Measurements from ENCODE around the gene MFSD8.
"Not testable (repeated sequence)": the region's sequence is repeated elsewhere in the genome, so short reads cannot be mapped to it uniquely, and the experiment has no call there.

MFSD8 gene

DNA sequence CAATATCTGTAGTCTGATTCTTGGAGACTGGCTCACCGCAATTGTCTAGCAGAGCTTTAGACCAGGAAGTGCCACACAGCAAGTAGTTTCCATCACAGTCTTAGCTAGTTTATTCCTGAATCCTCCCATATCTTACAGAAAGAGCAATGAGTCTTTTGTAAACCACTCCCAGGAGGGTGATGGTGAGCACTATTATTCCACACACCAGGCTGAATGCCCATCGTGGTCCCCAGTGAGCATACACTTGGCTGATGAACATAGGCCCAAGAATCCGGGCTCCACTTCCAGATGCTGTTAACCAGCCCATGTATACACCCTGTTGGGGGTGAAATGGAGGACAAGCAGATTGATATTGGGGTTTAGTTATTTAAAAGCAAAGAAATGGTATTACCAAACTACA lies 44.5 kb downstream of the MFSD8 start:
- Histone ChIP-seq H3K36me3 (ENCODE audit: control insufficient read depth, insufficient read depth, low read length) (peaks cover 4% of the 10 kb centered on the region), H3K4me1 (ENCODE audit: control insufficient read depth, insufficient read depth, low read length) (no peaks in the 10 kb centered on the region), H3K27me3 (ENCODE audit: control insufficient read depth, insufficient read depth, low read length) (no peaks in the 10 kb centered on the region), H3K4me3 (ENCODE audit: low read length) (no peak overlapping the region), H3K9ac (ENCODE audit: low read length) (no peak overlapping the region), H3K27ac (ENCODE audit: low read depth, low read length) (no peak overlapping the region)

DNA sequence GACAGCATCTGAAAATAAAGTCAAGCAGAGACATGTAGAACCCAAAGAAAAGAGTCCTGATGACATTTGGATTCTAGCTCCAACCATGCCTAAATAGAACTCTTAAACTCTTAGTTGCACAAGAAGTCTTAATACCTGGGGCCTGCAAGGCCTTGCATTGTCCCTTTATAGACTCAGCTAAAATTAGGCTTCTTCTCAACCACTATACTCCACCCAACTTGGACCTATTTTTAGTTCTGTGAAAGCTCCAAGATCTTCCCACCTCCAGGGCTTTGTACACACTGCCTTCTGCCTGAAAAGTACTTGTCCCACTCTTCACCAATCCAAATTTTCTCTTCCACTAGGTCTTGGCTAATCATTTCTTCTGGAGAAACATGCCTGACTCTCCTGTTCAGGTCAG lies 47.8 kb downstream of the MFSD8 start:
- Histone ChIP-seq H3K36me3 (ENCODE audit: control insufficient read depth, insufficient read depth, low read length) (peaks cover 4% of the 10 kb centered on the region), H3K27me3 (ENCODE audit: control insufficient read depth, insufficient read depth, low read length) (no peaks in the 10 kb centered on the region), H3K9ac (ENCODE audit: low read length) (no peak overlapping the region)

DNA sequence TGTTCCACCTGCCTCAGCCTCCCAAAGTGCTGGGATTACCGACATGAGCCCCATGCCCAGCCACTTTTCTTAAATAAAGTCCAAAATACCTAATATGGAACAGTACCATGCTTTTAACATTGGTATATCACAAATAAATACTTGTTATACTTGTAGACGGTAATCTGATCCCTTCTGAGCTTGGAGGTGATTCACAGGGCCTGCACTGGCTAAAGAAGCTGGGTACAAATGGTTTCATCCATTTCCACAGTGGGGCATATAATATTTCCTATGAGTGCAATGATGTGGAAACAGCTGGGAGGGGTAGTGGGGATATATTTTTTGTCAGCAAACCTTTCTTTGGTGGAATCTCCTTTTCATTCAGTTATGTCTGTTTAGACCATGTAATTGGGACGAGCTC lies 48.5 kb downstream of the MFSD8 start:
- Histone ChIP-seq H3K4me3 (ENCODE audit: low read length) (no peak overlapping the region), H3K4me1 (ENCODE audit: control insufficient read depth, insufficient read depth, low read length) (no peaks in the 10 kb centered on the region), H3K9ac (ENCODE audit: low read length) (no peak overlapping the region), H3K27me3 (ENCODE audit: control insufficient read depth, insufficient read depth, low read length) (no peaks in the 10 kb centered on the region), H3K36me3 (ENCODE audit: control insufficient read depth, insufficient read depth, low read length) (peaks cover 4% of the 10 kb centered on the region), H3K27ac (ENCODE audit: low read depth, low read length) (no peak overlapping the region)

More for the DNA sequence above, 47.8 kb downstream of the MFSD8 start:
- Histone ChIP-seq H3K27ac (ENCODE audit: low read depth, low read length) (no peak overlapping the region), H3K4me3 (ENCODE audit: low read length) (no peak overlapping the region), H3K4me1 (ENCODE audit: control insufficient read depth, insufficient read depth, low read length) (no peaks in the 10 kb centered on the region)

DNA sequence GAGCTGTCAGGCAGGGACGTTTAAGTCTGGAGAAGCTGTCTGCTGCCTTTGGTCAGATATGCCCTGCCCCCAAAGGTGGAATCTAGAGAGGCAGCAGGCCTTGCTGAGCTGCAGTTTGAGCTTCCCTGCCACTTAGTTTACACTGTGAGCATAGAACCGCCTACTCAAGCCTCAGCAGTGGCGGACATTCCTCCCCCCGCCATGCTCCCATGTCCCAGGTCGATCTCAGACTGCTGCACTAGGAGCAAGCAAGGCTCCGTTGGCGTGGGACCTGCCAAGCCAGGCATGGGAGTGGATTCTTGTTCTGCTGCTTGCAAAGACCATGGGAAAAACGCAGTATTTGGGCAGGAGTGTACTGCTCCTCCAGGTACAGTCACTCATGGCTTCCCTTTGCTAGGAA lies 59.9 kb downstream of the MFSD8 start:
- no peak overlapping the region for H3K4me3 ChIP-seq (ENCODE audit: low read length)
- no peaks in the 10 kb centered on the region for H3K36me3 ChIP-seq (ENCODE audit: control insufficient read depth, insufficient read depth, low read length)
- H3K27ac ChIP-seq (ENCODE audit: low read depth, low read length): no peak overlapping the region
- no peaks in the 10 kb centered on the region for H3K27me3 ChIP-seq (ENCODE audit: control insufficient read depth, insufficient read depth, low read length)
- no peak overlapping the region for H3K9ac ChIP-seq (ENCODE audit: low read length)
- no peaks in the 10 kb centered on the region for H3K4me1 ChIP-seq (ENCODE audit: control insufficient read depth, insufficient read depth, low read length)

DNA sequence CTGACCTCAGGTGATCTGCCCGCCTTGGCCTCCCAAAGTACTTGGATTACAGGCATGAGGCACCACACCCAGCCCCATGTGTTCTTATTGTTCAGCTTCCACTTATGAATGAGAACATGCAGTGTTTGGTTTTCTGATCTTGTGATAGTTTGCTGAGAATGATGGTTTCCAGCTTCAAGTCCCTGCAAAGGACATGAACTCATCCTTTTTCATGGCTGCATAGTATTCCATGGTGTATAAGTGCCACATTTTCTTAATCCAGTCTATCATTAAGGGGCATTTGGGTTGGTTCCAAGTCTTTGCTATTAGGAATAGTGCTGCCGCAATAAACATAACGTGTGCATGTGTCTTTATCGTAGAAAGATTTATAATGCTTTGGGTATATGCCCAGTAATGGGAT lies 65.3 kb downstream of the MFSD8 start:
- H3K9ac ChIP-seq (ENCODE audit: low read length); H3K36me3 ChIP-seq (ENCODE audit: control insufficient read depth, insufficient read depth, low read length); H3K27me3 ChIP-seq (ENCODE audit: control insufficient read depth, insufficient read depth, low read length); H3K4me3 ChIP-seq (ENCODE audit: low read length); H3K4me1 ChIP-seq (ENCODE audit: control insufficient read depth, insufficient read depth, low read length); H3K27ac ChIP-seq (ENCODE audit: low read depth, low read length): not testable (repeated sequence)

DNA sequence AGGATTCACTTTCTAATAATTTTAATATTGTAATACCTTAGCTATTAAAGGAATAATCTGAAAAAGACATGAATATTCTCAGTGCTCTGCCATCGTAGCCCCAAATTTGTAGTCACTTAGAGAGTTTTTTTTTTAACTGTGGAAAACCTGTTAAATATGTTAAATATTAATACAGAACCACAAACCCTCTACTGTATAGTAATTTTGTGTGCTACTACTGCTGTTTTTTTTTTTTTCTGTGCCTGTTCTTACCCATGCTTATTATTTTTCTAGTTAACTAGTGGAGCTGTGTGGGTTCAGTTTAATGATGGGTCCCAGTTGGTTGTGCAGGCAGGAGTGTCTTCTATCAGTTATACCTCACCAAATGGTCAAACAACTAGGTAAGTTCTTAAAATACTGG lies 68.4 kb downstream of the MFSD8 start:
- H3K27ac ChIP-seq (ENCODE audit: low read depth, low read length): no peak overlapping the region
- no peak overlapping the region for H3K4me3 ChIP-seq (ENCODE audit: low read length)
- no peak overlapping the region for H3K9ac ChIP-seq (ENCODE audit: low read length)
- no peaks in the 10 kb centered on the region for H3K36me3 ChIP-seq (ENCODE audit: control insufficient read depth, insufficient read depth, low read length)
- no peaks in the 10 kb centered on the region for H3K4me1 ChIP-seq (ENCODE audit: control insufficient read depth, insufficient read depth, low read length)
- H3K27me3 ChIP-seq (ENCODE audit: control insufficient read depth, insufficient read depth, low read length): no peaks in the 10 kb centered on the region

DNA sequence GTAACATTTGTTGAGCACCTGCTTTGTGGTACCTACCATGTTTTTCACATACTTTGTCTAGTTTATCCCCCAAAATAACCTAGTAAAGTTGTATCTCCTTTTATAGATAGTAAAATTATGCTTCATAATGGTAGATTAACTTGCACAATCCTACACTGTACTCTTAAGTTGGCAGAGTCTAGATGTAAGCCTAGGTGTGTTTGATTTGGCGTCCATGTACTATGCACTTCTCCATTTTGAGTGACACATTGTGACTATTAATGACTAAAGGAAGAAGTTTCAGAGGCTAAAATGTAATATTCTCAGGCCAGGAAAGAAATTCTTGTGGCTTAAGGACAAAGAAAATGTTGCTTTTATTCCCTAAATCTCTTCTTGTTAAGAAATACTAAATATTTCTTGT lies 68.9 kb downstream of the MFSD8 start:
- no peak overlapping the region for H3K9ac ChIP-seq (ENCODE audit: low read length)
- H3K4me1 ChIP-seq (ENCODE audit: control insufficient read depth, insufficient read depth, low read length): no peaks in the 10 kb centered on the region
- no peaks in the 10 kb centered on the region for H3K36me3 ChIP-seq (ENCODE audit: control insufficient read depth, insufficient read depth, low read length)
- no peak overlapping the region for H3K4me3 ChIP-seq (ENCODE audit: low read length)
- H3K27me3 ChIP-seq (ENCODE audit: control insufficient read depth, insufficient read depth, low read length): no peaks in the 10 kb centered on the region
- H3K27ac ChIP-seq (ENCODE audit: low read depth, low read length): no peak overlapping the region

DNA sequence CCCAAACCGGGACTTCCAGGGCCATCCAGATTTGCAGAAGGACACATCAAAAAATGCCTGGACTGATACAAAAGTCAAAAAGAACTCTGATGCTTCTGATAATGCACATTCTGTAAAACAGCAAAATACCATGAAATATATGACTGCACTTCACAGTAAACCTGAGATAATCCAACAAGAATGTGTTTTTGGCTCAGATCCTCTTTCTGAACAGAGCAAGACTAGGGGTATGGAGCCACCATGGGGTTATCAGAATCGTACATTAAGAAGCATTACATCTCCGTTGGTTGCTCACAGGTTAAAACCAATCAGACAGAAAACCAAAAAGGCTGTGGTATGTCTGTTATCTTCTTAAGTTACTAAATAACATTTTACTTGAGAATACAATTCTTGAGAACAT lies 75.1 kb downstream of the MFSD8 start:
- Histone ChIP-seq H3K36me3 (ENCODE audit: control insufficient read depth, insufficient read depth, low read length) (no peaks in the 10 kb centered on the region), H3K9ac (ENCODE audit: low read length) (no peak overlapping the region)

DNA sequence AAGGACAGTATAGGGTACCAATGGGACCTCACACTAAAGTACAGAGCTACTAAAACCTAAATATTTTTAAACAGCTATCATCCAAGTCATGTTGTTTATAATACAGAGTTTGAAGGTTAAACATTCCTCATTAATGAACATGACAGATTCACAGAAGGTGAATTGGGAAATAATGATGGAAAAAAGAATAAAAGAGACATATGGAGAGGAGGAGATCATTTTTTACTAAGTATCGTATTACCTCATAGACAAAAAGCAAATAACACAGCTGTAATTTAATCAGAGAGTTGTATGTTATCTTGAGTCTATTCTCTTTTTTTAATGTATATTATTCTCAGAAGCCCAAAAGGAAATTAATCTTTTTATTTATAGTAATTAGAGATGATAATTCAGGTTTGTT lies 76.4 kb downstream of the MFSD8 start:
- H3K9ac ChIP-seq (ENCODE audit: low read length): no peak overlapping the region
- no peaks in the 10 kb centered on the region for H3K36me3 ChIP-seq (ENCODE audit: control insufficient read depth, insufficient read depth, low read length)
- H3K27ac ChIP-seq (ENCODE audit: low read depth, low read length): no peak overlapping the region
- no peaks in the 10 kb centered on the region for H3K4me1 ChIP-seq (ENCODE audit: control insufficient read depth, insufficient read depth, low read length)
- no peak overlapping the region for H3K4me3 ChIP-seq (ENCODE audit: low read length)
- H3K27me3 ChIP-seq (ENCODE audit: control insufficient read depth, insufficient read depth, low read length): no peaks in the 10 kb centered on the region

More for the DNA sequence above, 75.1 kb downstream of the MFSD8 start:
- H3K4me3 ChIP-seq (ENCODE audit: low read length): no peak overlapping the region
- no peaks in the 10 kb centered on the region for H3K27me3 ChIP-seq (ENCODE audit: control insufficient read depth, insufficient read depth, low read length)
- no peak overlapping the region for H3K27ac ChIP-seq (ENCODE audit: low read depth, low read length)
- no peaks in the 10 kb centered on the region for H3K4me1 ChIP-seq (ENCODE audit: control insufficient read depth, insufficient read depth, low read length)

DNA sequence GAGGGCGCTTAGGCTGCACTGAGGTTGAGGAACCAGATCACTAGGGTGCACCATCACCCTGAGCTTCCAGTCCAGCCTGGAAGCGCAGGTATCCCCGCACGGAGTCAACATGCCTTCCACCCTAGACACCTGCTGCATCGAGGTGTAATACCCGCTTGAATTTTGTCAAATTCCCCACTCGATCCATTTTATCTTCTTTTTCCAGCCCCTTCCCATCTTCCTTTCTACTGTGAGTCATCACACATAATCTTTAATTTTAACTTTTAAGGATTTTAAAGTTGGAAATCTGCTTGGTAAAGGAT lies 83.5 kb downstream of the MFSD8 start:
- Histone ChIP-seq H3K4me1 (ENCODE audit: control insufficient read depth, insufficient read depth, low read length) (peaks cover 4% of the 10 kb centered on the region), H3K27me3 (ENCODE audit: control insufficient read depth, insufficient read depth, low read length) (no peaks in the 10 kb centered on the region), H3K9ac (ENCODE audit: low read length) (no peak overlapping the region), H3K4me3 (ENCODE audit: low read length) (peak overlapping the region; percentile 96), H3K27ac (ENCODE audit: low read depth, low read length) (no peak overlapping the region), H3K36me3 (ENCODE audit: control insufficient read depth, insufficient read depth, low read length) (no peaks in the 10 kb centered on the region)

DNA sequence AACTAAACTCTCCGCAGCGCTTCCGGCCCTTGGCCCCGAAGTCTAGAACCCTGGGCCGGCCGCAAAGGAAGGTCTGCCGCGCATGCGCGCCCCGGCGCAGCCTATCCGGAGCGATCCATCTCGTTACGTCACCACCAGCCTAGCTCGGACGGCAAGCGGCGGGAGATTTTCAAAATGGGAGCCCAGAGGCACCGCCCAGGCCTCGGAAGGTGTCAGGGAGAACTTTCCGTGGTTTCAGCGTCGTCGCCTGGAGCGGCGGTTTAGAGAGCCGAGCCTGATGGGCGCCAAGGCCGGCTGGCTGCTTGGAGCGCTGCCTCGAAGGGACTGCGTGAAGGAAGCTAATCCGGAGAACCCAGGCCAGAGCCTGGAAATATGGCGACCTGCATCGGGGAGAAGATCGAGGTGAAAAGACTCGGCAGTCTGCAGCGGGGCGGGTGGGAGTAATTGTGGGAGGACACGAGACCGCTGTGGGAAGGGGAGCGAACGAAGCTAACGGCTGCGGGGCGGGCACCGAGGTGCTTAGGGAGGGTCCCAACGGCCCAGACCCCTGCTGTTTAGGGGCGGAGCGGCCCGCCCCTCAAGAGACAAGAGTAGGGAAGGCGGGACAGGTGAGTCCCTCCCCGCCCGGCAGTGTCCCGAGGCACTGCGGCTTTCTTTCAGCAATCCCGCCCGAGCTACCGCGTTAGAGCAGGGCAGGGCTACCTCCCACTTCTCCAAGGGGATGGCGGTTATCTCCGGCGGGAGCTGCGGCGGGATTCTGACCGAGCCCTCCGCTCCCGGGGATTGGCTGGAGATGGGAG lies 84.0 kb downstream of the MFSD8 start, which contains the start of gene PLK4:
PLK4 (plus strand) TSS at position 131 of the 800 bp plus-strand sequence; CDS start at position 373, 242 bp downstream.
- no peaks in the 10 kb centered on the region for H3K27me3 ChIP-seq (ENCODE audit: control insufficient read depth, insufficient read depth, low read length)
- H3K4me1 ChIP-seq (ENCODE audit: control insufficient read depth, insufficient read depth, low read length): peaks cover 4% of the 10 kb centered on the region
- peak within 1 kb of the TSS; percentile 81 for H3K9ac ChIP-seq (ENCODE audit: low read length)
- H3K4me3 ChIP-seq (ENCODE audit: low read length): peak within 1 kb of the TSS; percentile 96
- H3K27ac ChIP-seq (ENCODE audit: low read depth, low read length): peak within 1 kb of the TSS; percentile 84
- no peaks in the 10 kb centered on the region for H3K36me3 ChIP-seq (ENCODE audit: control insufficient read depth, insufficient read depth, low read length)

DNA sequence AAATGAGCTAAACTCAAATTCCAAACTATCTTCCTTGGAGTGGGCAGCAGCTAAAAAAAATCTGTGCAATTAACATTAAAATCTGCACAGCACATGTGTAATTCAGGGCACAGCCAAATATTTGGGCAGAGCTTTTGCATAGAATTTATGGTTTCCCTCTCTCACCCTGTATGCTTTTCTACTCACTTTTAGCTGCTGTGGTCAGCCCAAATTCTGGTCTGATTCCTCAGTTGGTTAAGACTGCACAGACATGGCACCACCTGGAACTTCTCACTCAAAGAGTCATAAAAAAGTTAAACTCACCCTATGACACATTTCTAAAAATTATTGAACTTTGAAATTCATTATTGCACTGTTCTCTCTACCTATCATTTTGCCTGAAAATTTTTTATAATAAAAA lies 89.2 kb downstream of the MFSD8 start:
- Histone ChIP-seq H3K27me3 (ENCODE audit: control insufficient read depth, insufficient read depth, low read length) (no peaks in the 10 kb centered on the region), H3K27ac (ENCODE audit: low read depth, low read length) (no peak overlapping the region), H3K9ac (ENCODE audit: low read length) (no peak overlapping the region), H3K36me3 (ENCODE audit: control insufficient read depth, insufficient read depth, low read length) (no peaks in the 10 kb centered on the region), H3K4me3 (ENCODE audit: low read length) (no peak overlapping the region), H3K4me1 (ENCODE audit: control insufficient read depth, insufficient read depth, low read length) (peaks cover 2% of the 10 kb centered on the region)

DNA sequence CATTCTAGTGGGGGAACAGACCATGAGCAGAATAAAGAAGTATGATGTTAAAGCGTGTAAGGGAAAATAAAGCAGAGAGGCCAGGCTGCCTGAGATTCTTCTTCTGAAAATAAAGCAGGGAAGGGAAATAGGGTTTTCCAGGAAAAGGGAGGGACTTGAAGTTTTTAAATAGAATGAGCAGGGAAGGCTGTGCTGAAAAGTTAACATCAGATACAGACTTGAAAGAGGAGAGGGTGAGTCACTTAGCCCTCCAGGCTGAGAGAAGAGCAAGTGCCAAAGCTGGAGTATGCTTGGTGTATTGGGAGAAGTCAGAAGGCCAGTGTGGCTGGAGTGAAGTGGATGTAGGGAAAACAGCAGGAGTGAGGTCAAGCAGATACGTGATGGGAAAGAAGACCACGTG lies 94.3 kb downstream of the MFSD8 start:
- no peak overlapping the region for H3K27ac ChIP-seq (ENCODE audit: low read depth, low read length)

More for the DNA sequence above, 94.3 kb downstream of the MFSD8 start:
- Histone ChIP-seq H3K27me3 (ENCODE audit: control insufficient read depth, insufficient read depth, low read length) (no peaks in the 10 kb centered on the region), H3K4me3 (ENCODE audit: low read length) (no peak overlapping the region), H3K4me1 (ENCODE audit: control insufficient read depth, insufficient read depth, low read length) (peaks cover 2% of the 10 kb centered on the region), H3K36me3 (ENCODE audit: control insufficient read depth, insufficient read depth, low read length) (no peaks in the 10 kb centered on the region), H3K9ac (ENCODE audit: low read length) (no peak overlapping the region)

Measured in rectal smooth muscle tissue (tissue), 1 donor.